Measurements from ENCODE around the gene WDR36.

WDR36 gene

GRCh38 chr5:111092062-111092853 is at the start of gene WDR36:
Gene WDR36, plus strand, starts transcription at chr5:111092348. Its CDS starts 109 bp downstream, at chr5:111092457.
- peak; percentile 78 to 87 (median 86) for DNase-seq (ENCODE audit: low read depth in 3 of 3)

- DNase-seq (ENCODE audit: low read depth in 3 of 3) = no peak
Measured at GRCh38 chr5:111043712-111044506, 48.2 kb upstream of the WDR36 start.

- DNase-seq (ENCODE audit: low read depth in 3 of 3) = no peak
Measured at GRCh38 chr5:111058064-111058463, 34.1 kb upstream of the WDR36 start.

GRCh38 chr5:111060169-111060568 is 32.0 kb upstream of the WDR36 start:
- DNase-seq (ENCODE audit: low read depth in 3 of 3) = no peak

GRCh38 chr5:111061618-111062017 is 30.5 kb upstream of the WDR36 start:
- DNase-seq (ENCODE audit: low read depth in 3 of 3) = no peak

- DNase-seq (ENCODE audit: low read depth in 3 of 3) = no peak
Measured at GRCh38 chr5:111063709-111064322, 28.3 kb upstream of the WDR36 start.

- DNase-seq (ENCODE audit: low read depth in 3 of 3) = no peak
Measured at GRCh38 chr5:111066261-111066938, 25.7 kb upstream of the WDR36 start.

GRCh38 chr5:111068213-111068612 is 23.9 kb upstream of the WDR36 start:
- DNase-seq (ENCODE audit: low read depth in 3 of 3) = no peak

GRCh38 chr5:111069839-111070238 is 22.3 kb upstream of the WDR36 start:
- DNase-seq (ENCODE audit: low read depth in 3 of 3) = no peak

- DNase-seq (ENCODE audit: low read depth in 3 of 3) = peak in 2 of 3 experiments; percentile 4 to 43
Measured at GRCh38 chr5:111070272-111071134, 21.6 kb upstream of the WDR36 start.

- no peak for DNase-seq (ENCODE audit: low read depth in 3 of 3)
Measured at GRCh38 chr5:111071413-111071812, 20.7 kb upstream of the WDR36 start, which contains the start of gene TSLP. Gene TSLP, plus strand, starts transcription at chr5:111071713. Its CDS starts 178 bp downstream, at chr5:111071891.

- DNase-seq (ENCODE audit: low read depth in 3 of 3) = peak in 2 of 3 experiments; percentile 41 to 75
Measured at GRCh38 chr5:111072949-111073682, 19.0 kb upstream of the WDR36 start.

- DNase-seq (ENCODE audit: low read depth in 3 of 3) = no peak
Measured at GRCh38 chr5:111074244-111074643, 17.9 kb upstream of the WDR36 start.

- DNase-seq (ENCODE audit: low read depth in 3 of 3) = no peak
Measured at GRCh38 chr5:111075520-111075919, 16.6 kb upstream of the WDR36 start.

- no peak for DNase-seq (ENCODE audit: low read depth in 3 of 3)
Measured at GRCh38 chr5:111076091-111076490, 16.1 kb upstream of the WDR36 start.

GRCh38 chr5:111077678-111078077 is 14.5 kb upstream of the WDR36 start:
- DNase-seq (ENCODE audit: low read depth in 3 of 3) = no peak

- no peak for DNase-seq (ENCODE audit: low read depth in 3 of 3)
Measured at GRCh38 chr5:111079846-111080245, 12.3 kb upstream of the WDR36 start.

- no peak for DNase-seq (ENCODE audit: low read depth in 3 of 3)
Measured at GRCh38 chr5:111083323-111083722, 8.8 kb upstream of the WDR36 start.

GRCh38 chr5:111095982-111096381 is 3.8 kb downstream of the WDR36 start:
- DNase-seq (ENCODE audit: low read depth in 3 of 3) = no peak
